Esophagus squamous epithelium (tissue), 5 donors: Measurements from ENCODE around the gene TIAM2. TPM values are rescaled to one million over a fixed set of nuclear protein-coding genes. Genes with fewer than 3 reads are reported as not detected.

Experiments used
- DNase-seq: peaks from one replicate; lab custom pipeline; 2025; lab: John Stamatoyannopoulos, UW
- H3K27ac ChIP-seq, 4 donors: fragments of 200-600 bp; sonication (generic); one replicate each; pipeline ENCODE4 v1.5.1; 2016 to 2019; ENCODE audit warnings: mild to moderate bottlenecking in 1 of 4
- H3K27me3 ChIP-seq, 4 donors: fragments of 200-600 bp; sonication (generic); 1 replicate in 3 of 4; 2 replicates in 1 of 4; pipeline versions ENCODE4 v1.5.1 to v1.6.0; 2017 to 2021; ENCODE audit warnings: antibody characterized with exemption in 1 of 4
- H3K36me3 ChIP-seq, 3 donors: fragments of 200-600 bp; sonication (generic); one replicate each; pipeline ENCODE4 v1.5.1; 2016 to 2019
- H3K4me1 ChIP-seq, 3 donors: fragments of 200-600 bp; sonication (generic); one replicate each; pipeline ENCODE4 v1.5.1; 2017 to 2019
- H3K4me3 ChIP-seq, 4 donors: fragments of 200-600 bp; sonication (generic); 1 replicate in 3 of 4; 2 replicates in 1 of 4; pipeline ENCODE4 v1.5.1; 2016 to 2019; ENCODE audit warnings: mild to moderate bottlenecking in 2 of 4, moderate library complexity in 1 of 4
- H3K9me3 ChIP-seq, 3 donors: fragments of 200-600 bp; sonication (generic); one replicate each; pipeline ENCODE4 v1.5.1; 2016 to 2019
- POLR2A ChIP-seq, 4 donors: fragments of 450-650 bp; IDR thresholded peaks; one replicate each; pipeline ENCODE4 v1.6.1; 2017; ENCODE audit warnings: antibody characterized with exemption in 4 of 4, mild to moderate bottlenecking in 4 of 4, moderate library complexity in 3 of 4
- WGBS, 2 donors: methylation state at CpG; one replicate each; pipeline ENCODE4 v1.1.5; 2018; 5-methylcytosine and 5-hydroxymethylcytosine counted together
- intact Hi-C: fragments of 100-400 bp; cut with DNase I; formaldehyde crosslinking; loops from one replicate; pipeline ENCODE4 v1.15.0; 2022
- total RNA-seq, 4 donors: library from RNA; depleted of rRNA; stranded (reverse); fragments of >200 nt; gene quantifications; one replicate each; pipeline ENCODE4 v1.1.0, GENCODE V29; 2016
- TF ChIP-seq, protein P1 (sequence below), 6 experiments: fragments of 450-650 bp in 4 of 6; fragments of 200-600 bp in 2 of 6; sonication (generic) in 2 of 6; IDR thresholded peaks; one replicate each; pipeline ENCODE4 v1.5.1; 2016 to 2019; ENCODE audit warnings: antibody characterized with exemption in 6 of 6, mild to moderate bottlenecking in 4 of 6, moderate library complexity in 4 of 6
- donor health status: DM: yes; HTN: yes; CAD: no.

Gene TIAM2
- total RNA-seq, 4 donors from 2014 or later: 2.3 to 10.3 (median 5.6) TPM

DNA sequence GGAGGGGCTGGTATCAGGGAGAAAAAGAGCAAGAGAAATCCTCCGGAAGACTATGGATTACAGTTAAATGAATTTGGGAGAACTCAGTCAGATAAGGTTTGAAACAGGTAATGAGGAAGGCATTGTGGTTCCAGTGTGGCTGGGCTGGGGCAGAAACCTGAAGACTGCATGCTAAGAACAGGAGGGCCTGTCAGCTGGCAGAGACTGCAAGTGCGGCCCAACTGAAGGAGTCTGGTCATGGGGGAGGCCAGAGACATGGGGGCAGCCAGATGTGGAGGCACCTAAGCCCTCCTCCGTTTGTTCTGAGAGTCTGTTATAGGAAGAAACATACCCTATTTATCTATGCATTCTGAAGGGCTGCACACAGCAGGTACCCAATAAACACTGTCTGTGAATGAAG, 302.6 kb downstream of the TIAM2 start:
- H3K4me1 ChIP-seq: no peaks in the 10 kb centered on the region
- 82 to 94% methylated on average over 3 of the region's 3 CpGs for WGBS, 2 donors
- H3K9me3 ChIP-seq: no peaks in the 10 kb centered on the region
- no peak for TF ChIP-seq POLR2A (IDR thresholded peaks at IDR 0.05)
- TF ChIP-seq, protein P1, sequence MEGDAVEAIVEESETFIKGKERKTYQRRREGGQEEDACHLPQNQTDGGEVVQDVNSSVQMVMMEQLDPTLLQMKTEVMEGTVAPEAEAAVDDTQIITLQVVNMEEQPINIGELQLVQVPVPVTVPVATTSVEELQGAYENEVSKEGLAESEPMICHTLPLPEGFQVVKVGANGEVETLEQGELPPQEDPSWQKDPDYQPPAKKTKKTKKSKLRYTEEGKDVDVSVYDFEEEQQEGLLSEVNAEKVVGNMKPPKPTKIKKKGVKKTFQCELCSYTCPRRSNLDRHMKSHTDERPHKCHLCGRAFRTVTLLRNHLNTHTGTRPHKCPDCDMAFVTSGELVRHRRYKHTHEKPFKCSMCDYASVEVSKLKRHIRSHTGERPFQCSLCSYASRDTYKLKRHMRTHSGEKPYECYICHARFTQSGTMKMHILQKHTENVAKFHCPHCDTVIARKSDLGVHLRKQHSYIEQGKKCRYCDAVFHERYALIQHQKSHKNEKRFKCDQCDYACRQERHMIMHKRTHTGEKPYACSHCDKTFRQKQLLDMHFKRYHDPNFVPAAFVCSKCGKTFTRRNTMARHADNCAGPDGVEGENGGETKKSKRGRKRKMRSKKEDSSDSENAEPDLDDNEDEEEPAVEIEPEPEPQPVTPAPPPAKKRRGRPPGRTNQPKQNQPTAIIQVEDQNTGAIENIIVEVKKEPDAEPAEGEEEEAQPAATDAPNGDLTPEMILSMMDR (IDR thresholded peaks at IDR 0.05): no peak
- peaks cover 0 to 74% (median 11%) of the 10 kb centered on the region in 3 donors for H3K36me3 ChIP-seq
- intact Hi-C loops: no loop called here
- no peaks in the 10 kb centered on the region for H3K27me3 ChIP-seq
- H3K4me3 ChIP-seq: no peak overlapping the region
- no peak overlapping the region for H3K27ac ChIP-seq
- no peak for DNase-seq

DNA sequence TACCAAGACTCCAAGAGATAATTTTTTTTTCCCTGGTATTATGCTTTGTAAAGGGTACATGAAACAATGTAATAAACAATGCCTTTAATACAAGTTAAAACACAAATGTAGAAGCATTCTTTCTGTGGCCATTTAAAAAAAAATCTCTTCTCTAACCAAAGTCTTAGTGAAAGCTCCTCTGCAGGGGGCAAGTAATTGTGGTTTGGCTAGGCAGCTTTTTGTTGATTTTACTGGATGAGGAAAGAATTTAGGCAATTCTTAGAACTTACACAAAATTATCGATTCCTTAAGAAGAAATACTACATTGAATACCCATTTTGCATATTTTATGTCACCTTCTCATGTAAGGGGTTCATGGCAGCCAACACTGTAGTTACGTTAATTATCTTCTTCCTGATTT, 306.8 kb downstream of the TIAM2 start:
- intact Hi-C loops: no loop called here
- Histone ChIP-seq H3K9me3 (no peaks in the 10 kb centered on the region), H3K4me3 (no peak overlapping the region), H3K4me1 (no peaks in the 10 kb centered on the region), H3K27ac (no peak overlapping the region), H3K36me3 (peaks cover 0 to 67% (median 0%) of the 10 kb centered on the region in 3 donors), H3K27me3 (no peaks in the 10 kb centered on the region)
- DNase-seq: no peak
- TF ChIP-seq POLR2A (IDR thresholded peaks at IDR 0.05): no peak
- TF ChIP-seq, protein P1 (IDR thresholded peaks at IDR 0.05): no peak
- WGBS, 2 donors: 94 to 96% methylated on average over 2 of the region's 2 CpGs

DNA sequence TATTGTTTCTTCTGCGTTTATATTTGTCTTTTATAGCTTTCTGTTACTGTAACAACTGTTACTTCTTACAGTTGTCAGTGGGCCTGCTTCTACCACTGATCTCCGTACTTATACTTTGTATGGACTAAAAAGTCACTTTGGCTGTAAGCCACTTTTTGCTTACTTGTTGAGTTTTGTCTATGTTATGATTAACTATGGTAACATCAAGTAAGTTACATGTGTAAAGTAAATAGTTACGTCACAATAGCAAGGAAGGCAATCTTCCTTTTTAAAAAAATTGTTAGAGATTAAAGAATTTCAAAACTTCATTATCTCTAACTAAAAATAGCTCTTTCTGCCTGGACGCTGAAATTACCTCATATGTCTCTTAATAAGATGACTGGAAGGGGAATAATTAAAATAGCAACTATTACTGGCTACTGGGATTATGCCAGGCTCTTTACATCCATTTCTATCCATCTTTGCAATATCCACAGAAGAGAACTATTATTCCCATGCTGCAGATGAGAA, 308.3 kb downstream of the TIAM2 start:
- TF ChIP-seq POLR2A (IDR thresholded peaks at IDR 0.05): no peak
- TF ChIP-seq, protein P1 (IDR thresholded peaks at IDR 0.05): no peak
- H3K4me3 ChIP-seq: no peak overlapping the region
- no peaks in the 10 kb centered on the region for H3K4me1 ChIP-seq
- H3K9me3 ChIP-seq: no peaks in the 10 kb centered on the region
- H3K36me3 ChIP-seq: peaks cover 0 to 67% (median 0%) of the 10 kb centered on the region in 3 donors
- intact Hi-C loops: no loop called here
- WGBS, 2 donors: 56 to 66% methylated on average over 4 of the region's 4 CpGs
- no peak overlapping the region for H3K27ac ChIP-seq
- DNase-seq: no peak
- H3K27me3 ChIP-seq: no peaks in the 10 kb centered on the region

DNA sequence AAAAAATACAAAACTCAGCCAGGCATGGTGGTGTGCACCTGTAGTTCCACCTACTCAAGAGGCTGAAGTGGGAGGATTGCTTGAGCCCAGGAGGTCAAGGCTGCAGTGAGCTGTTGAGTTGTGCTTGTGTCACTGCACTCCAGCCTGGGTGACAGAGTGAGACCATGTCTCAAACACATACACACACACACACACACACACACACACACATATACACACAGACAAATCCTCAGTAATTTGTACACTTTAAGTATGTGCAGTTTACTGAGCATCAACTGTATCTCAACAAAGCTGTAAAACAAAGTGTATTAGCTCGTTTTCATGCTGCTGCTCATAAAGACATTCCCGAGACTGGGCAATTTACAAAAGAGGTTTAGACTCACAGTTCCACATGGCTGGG, 311.8 kb downstream of the TIAM2 start:
- intact Hi-C loops: no loop called here
- no peak for DNase-seq
- no peak overlapping the region for H3K4me3 ChIP-seq
- H3K27ac ChIP-seq: no peak overlapping the region
- WGBS, 2 donors: 68 to 100% methylated on average over 2 of the region's 2 CpGs
- TF ChIP-seq, protein P1 (IDR thresholded peaks at IDR 0.05): no peak
- no peak for TF ChIP-seq POLR2A (IDR thresholded peaks at IDR 0.05)
- peaks cover 0 to 57% (median 0%) of the 10 kb centered on the region in 3 donors for H3K36me3 ChIP-seq
- peaks cover 0 to 26% (median 4%) of the 10 kb centered on the region in 3 donors for H3K4me1 ChIP-seq
- H3K27me3 ChIP-seq: no peaks in the 10 kb centered on the region
- no peaks in the 10 kb centered on the region for H3K9me3 ChIP-seq
